Measurements from ENCODE around the gene GBA3. TPM values are rescaled to one million over a fixed set of nuclear protein-coding genes. Genes with fewer than 3 reads are reported as not detected.

Gene GBA3
- total and polyA plus RNA-seq, 2 of the 8 experiments (the other 6 are each of a cell fraction or from before 2014, with no cell fraction given), result not detected

DNA sequence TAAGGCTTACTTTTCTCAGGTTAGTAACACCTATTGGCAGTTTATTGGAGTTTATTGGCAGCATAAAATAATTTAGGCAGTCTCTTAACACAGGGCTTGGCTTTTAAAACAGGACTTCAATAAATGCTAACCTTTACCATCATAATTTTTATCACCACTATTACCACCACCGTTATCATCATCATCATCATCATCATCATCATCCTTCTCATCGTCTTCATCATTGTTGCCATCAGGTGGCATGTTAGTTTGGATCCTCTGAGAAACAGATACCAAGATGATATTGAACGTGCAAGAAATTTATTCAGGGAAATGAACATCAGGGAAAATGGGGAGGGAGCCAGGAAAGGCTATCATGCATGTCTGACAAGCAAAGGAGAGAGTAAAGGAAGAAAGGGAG, 16.2 kb downstream of the GBA3 start (continued):
- TF ChIP-seq, protein P1, sequence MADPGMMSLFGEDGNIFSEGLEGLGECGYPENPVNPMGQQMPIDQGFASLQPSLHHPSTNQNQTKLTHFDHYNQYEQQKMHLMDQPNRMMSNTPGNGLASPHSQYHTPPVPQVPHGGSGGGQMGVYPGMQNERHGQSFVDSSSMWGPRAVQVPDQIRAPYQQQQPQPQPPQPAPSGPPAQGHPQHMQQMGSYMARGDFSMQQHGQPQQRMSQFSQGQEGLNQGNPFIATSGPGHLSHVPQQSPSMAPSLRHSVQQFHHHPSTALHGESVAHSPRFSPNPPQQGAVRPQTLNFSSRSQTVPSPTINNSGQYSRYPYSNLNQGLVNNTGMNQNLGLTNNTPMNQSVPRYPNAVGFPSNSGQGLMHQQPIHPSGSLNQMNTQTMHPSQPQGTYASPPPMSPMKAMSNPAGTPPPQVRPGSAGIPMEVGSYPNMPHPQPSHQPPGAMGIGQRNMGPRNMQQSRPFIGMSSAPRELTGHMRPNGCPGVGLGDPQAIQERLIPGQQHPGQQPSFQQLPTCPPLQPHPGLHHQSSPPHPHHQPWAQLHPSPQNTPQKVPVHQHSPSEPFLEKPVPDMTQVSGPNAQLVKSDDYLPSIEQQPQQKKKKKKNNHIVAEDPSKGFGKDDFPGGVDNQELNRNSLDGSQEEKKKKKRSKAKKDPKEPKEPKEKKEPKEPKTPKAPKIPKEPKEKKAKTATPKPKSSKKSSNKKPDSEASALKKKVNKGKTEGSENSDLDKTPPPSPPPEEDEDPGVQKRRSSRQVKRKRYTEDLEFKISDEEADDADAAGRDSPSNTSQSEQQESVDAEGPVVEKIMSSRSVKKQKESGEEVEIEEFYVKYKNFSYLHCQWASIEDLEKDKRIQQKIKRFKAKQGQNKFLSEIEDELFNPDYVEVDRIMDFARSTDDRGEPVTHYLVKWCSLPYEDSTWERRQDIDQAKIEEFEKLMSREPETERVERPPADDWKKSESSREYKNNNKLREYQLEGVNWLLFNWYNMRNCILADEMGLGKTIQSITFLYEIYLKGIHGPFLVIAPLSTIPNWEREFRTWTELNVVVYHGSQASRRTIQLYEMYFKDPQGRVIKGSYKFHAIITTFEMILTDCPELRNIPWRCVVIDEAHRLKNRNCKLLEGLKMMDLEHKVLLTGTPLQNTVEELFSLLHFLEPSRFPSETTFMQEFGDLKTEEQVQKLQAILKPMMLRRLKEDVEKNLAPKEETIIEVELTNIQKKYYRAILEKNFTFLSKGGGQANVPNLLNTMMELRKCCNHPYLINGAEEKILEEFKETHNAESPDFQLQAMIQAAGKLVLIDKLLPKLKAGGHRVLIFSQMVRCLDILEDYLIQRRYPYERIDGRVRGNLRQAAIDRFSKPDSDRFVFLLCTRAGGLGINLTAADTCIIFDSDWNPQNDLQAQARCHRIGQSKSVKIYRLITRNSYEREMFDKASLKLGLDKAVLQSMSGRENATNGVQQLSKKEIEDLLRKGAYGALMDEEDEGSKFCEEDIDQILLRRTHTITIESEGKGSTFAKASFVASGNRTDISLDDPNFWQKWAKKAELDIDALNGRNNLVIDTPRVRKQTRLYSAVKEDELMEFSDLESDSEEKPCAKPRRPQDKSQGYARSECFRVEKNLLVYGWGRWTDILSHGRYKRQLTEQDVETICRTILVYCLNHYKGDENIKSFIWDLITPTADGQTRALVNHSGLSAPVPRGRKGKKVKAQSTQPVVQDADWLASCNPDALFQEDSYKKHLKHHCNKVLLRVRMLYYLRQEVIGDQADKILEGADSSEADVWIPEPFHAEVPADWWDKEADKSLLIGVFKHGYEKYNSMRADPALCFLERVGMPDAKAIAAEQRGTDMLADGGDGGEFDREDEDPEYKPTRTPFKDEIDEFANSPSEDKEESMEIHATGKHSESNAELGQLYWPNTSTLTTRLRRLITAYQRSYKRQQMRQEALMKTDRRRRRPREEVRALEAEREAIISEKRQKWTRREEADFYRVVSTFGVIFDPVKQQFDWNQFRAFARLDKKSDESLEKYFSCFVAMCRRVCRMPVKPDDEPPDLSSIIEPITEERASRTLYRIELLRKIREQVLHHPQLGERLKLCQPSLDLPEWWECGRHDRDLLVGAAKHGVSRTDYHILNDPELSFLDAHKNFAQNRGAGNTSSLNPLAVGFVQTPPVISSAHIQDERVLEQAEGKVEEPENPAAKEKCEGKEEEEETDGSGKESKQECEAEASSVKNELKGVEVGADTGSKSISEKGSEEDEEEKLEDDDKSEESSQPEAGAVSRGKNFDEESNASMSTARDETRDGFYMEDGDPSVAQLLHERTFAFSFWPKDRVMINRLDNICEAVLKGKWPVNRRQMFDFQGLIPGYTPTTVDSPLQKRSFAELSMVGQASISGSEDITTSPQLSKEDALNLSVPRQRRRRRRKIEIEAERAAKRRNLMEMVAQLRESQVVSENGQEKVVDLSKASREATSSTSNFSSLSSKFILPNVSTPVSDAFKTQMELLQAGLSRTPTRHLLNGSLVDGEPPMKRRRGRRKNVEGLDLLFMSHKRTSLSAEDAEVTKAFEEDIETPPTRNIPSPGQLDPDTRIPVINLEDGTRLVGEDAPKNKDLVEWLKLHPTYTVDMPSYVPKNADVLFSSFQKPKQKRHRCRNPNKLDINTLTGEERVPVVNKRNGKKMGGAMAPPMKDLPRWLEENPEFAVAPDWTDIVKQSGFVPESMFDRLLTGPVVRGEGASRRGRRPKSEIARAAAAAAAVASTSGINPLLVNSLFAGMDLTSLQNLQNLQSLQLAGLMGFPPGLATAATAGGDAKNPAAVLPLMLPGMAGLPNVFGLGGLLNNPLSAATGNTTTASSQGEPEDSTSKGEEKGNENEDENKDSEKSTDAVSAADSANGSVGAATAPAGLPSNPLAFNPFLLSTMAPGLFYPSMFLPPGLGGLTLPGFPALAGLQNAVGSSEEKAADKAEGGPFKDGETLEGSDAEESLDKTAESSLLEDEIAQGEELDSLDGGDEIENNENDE (IDR thresholded peaks at IDR 0.05; ENCODE audit: insufficient replicate concordance, low read length), result no peak
- TF ChIP-seq HDAC2 (IDR thresholded peaks at IDR 0.05; ENCODE audit: borderline replicate concordance in 1 of 2, low read depth in 2 of 2, low read length in 2 of 2) (no peak), KDM5A (IDR thresholded peaks at IDR 0.05; ENCODE audit: low read length) (no peak), TCF12 (IDR thresholded peaks at IDR 0.05; ENCODE audit: low read depth, low read length) (no peak), SIX5 (IDR thresholded peaks at IDR 0.05; ENCODE audit: low read depth, low read length) (no peak)
- TF ChIP-seq, protein P2, sequence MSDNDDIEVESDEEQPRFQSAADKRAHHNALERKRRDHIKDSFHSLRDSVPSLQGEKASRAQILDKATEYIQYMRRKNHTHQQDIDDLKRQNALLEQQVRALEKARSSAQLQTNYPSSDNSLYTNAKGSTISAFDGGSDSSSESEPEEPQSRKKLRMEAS (IDR thresholded peaks at IDR 0.05), result no peak
